ENCODE data around the gene CCNF.

CCNF gene

DNA sequence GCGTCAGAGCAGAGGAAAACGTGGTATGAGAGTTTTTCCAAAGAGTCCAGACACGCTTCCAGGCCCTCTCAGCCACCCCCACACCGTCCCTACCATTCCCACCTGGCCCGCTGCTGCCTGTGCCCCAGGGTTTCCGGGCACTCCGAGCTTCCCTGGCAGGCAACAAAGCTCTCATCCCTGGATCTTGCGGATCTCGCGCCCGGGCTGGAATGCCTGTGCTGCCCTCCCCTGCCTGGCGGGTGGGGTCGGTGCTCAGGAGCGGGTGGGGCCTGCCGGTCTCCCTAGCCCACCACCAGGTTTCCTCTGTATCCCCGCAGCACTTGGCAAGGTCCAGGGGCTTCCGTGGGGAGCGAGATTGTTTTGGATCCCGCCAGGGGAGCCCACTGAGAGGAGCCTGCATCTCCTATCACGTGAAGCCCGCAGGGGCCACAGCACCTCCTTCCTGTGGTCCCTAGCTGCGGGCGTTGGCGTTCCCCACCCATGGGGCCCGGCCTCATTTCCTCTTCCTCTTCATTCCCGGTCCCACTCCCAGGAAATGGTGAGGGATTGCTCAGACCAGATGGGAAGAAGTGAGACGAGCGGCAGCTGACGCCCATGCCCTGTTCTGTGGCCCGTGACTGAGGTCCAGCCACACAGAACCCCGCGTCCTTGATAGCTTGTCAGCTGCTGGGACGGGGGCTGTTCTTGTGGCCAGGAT is 56.7 kb downstream of the CCNF start:
- H3K27me3 ChIP-seq (ENCODE audit: control insufficient read depth, insufficient read depth, low read length) = no peaks in the 10 kb centered on the region
- no peak overlapping the region for H3K4me3 ChIP-seq (ENCODE audit: low read depth, low read length)
- no peaks in the 10 kb centered on the region for H3K36me3 ChIP-seq (ENCODE audit: control insufficient read depth, insufficient read depth, low read length)
- H3K9me3 ChIP-seq (ENCODE audit: control insufficient read depth, insufficient read depth, low read length) = no peaks in the 10 kb centered on the region
- H3K4me1 ChIP-seq (ENCODE audit: control insufficient read depth, insufficient read depth, low read length) = no peaks in the 10 kb centered on the region
- no peak overlapping the region for H3K9ac ChIP-seq (ENCODE audit: low read depth, low read length)

DNA sequence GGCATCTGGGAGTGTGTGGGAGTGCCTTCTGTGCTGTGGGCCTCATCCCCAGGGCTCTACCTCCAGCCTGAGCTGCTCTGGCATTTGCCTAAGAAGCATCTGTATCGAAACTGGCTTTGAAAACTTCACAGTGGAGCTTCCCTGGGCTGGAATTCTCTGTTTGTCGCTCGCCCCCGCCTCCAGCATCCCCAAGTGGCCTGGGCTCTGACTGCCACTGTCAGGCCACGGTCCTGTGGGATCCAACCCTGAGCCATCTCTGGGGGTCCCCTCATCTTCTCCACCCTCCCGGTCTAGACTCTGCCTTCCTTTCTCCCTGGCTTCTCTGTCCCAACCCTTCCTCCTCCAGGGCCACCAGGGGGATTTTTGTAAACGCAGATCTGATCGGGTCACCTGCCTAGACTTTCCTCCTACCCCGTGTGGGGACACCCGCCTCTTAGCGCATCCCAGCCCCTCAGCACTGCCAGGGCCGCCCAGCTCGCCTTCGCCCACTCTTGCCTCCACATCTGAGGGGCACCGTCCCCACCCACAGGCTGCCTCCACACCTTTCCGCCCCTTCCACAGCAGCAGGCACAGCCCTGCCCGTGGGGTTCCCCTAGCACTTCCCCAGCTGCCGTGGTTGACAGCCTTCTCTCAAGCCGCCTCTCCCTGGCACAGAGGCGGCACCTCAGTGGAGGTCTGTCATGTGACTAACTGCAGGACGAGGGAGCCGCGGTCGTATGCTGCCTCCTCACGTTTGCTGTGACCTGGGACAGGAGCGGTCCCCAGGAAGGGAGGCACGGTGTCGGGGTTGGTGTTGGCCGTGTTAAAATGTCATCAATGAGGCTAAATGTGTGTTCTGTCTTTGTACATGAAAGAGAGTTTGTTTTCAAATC is 57.6 kb downstream of the CCNF start:
- no peaks in the 10 kb centered on the region for H3K27me3 ChIP-seq (ENCODE audit: control insufficient read depth, insufficient read depth, low read length)
- no peak overlapping the region for H3K9ac ChIP-seq (ENCODE audit: low read depth, low read length)
- no peaks in the 10 kb centered on the region for H3K36me3 ChIP-seq (ENCODE audit: control insufficient read depth, insufficient read depth, low read length)
- H3K4me1 ChIP-seq (ENCODE audit: control insufficient read depth, insufficient read depth, low read length) = no peaks in the 10 kb centered on the region
- no peaks in the 10 kb centered on the region for H3K9me3 ChIP-seq (ENCODE audit: control insufficient read depth, insufficient read depth, low read length)
- no peak overlapping the region for H3K4me3 ChIP-seq (ENCODE audit: low read depth, low read length)

DNA sequence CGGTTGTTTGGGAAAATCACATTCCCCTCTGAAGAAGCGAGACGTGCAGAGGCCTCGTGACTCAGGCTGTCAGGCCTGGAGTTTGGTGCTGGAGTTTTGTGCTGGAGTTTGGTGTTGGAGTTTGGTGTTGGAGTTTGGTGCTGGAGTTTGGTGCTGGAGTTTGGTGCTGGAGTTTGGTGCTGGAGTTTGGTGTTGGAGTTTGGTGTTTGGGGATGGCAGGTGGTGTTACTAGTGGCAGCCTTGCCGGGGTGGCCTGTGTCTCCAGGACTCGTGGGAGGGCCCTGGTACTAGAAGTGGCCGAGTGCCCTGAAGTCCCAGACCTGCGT is 58.2 kb downstream of the CCNF start:
- no peak overlapping the region for H3K9ac ChIP-seq (ENCODE audit: low read depth, low read length)
- no peaks in the 10 kb centered on the region for H3K9me3 ChIP-seq (ENCODE audit: control insufficient read depth, insufficient read depth, low read length)
- no peaks in the 10 kb centered on the region for H3K4me1 ChIP-seq (ENCODE audit: control insufficient read depth, insufficient read depth, low read length)
- H3K36me3 ChIP-seq (ENCODE audit: control insufficient read depth, insufficient read depth, low read length) = no peaks in the 10 kb centered on the region
- no peaks in the 10 kb centered on the region for H3K27me3 ChIP-seq (ENCODE audit: control insufficient read depth, insufficient read depth, low read length)
- no peak overlapping the region for H3K4me3 ChIP-seq (ENCODE audit: low read depth, low read length)

DNA sequence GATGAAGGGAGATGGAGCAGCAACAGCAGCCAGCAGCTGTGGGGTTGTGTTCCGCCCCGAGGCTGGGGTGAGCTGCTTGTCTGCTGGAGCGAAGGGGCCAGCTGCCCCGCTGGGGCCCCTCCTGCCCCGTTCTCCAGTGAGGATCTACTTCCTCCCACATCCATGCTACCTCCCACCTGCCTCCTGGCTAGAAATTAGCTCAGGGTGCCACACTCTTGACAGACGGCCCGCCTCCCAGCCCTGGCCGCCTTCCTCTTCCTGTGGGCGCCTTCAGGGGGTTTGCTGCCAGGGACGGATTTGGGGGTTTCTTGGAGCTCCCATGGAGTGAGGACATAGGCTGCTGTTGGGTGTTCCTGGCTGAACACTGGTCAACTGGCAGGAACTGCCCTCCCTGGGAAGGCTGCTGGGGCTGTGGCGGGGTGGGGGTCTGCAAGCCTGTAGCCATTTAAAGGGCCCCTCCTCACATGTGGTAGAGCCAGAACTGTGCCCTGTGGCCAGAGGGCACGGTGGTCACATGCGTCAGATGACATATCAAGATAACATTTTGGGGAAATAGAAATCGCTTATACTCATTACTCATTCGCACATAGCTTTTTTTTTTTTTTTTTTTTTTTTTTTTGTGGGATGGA is 58.8 kb downstream of the CCNF start:
- Histone ChIP-seq H3K27me3 (ENCODE audit: control insufficient read depth, insufficient read depth, low read length) (no peaks in the 10 kb centered on the region), H3K36me3 (ENCODE audit: control insufficient read depth, insufficient read depth, low read length) (no peaks in the 10 kb centered on the region), H3K4me3 (ENCODE audit: low read depth, low read length) (no peak overlapping the region), H3K4me1 (ENCODE audit: control insufficient read depth, insufficient read depth, low read length) (no peaks in the 10 kb centered on the region), H3K9me3 (ENCODE audit: control insufficient read depth, insufficient read depth, low read length) (no peaks in the 10 kb centered on the region), H3K9ac (ENCODE audit: low read depth, low read length) (no peak overlapping the region)

DNA sequence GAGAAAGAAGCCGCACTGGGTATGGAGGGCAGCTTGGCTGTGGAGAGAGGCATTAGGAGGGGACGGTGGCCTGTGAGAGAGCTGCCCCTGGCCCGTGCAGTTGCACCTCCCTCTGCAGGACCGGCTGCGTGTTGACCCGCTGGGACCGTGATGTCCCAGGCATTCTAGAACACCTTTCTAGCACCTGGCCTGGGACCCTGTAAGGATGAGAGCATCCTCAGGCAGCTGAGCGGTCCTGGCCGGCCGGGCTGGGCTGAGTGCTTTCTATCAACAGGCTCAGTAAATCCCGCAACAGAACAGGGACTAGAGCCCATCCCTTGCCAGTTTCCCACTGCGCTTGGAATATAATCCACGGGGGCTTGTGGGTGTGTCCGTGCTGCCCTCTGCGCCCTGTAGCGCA is 60.3 kb downstream of the CCNF start:
- Histone ChIP-seq H3K9ac (ENCODE audit: low read depth, low read length) (no peak overlapping the region), H3K27me3 (ENCODE audit: control insufficient read depth, insufficient read depth, low read length) (no peaks in the 10 kb centered on the region), H3K9me3 (ENCODE audit: control insufficient read depth, insufficient read depth, low read length) (no peaks in the 10 kb centered on the region), H3K4me3 (ENCODE audit: low read depth, low read length) (no peak overlapping the region), H3K4me1 (ENCODE audit: control insufficient read depth, insufficient read depth, low read length) (no peaks in the 10 kb centered on the region), H3K36me3 (ENCODE audit: control insufficient read depth, insufficient read depth, low read length) (no peaks in the 10 kb centered on the region)

DNA sequence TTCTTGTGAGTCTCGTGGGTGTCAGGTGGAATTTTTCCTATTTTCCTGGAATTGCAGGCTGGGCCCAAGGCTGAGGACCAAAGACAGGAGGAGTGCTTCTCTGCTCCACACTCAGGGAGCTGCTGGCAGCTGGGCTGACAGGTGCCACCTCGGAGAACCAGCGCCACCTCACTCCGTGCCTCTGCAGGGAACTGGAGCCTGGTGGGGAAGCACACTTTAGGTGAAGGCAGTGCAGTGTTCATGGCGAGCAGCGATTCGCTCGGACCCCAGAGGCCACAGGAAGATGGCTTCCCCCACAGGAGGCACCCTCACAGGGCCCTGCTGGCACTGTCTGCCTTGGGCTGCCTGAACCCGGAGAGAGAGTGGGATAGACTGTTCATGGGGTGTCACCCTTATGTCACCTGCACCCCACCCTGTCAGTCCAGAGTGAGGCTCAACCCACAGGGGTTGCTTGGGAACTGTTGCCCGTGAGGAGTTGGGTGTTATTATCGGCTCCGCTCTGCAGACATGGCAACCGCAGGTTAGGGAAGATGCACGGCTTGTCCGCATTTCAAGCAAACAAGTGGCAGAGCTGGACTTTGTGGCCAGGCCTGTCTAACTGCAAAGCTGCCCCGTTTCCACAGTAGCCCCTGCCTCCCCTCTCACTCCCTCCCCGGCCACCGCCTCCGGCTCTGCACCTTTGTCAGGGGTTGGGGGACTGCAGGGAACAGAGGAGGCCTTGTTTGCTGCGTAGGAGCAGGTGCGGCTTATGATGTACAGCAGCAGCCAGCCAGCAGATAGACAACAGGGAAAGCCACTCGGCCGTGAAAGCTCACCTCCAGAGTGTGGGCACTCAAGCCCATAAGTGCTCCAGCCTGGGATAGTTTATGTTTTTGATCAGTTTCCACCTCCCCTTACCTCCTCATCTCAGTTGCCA is 61.2 kb downstream of the CCNF start:
- Histone ChIP-seq H3K4me3 (ENCODE audit: low read depth, low read length) (no peak overlapping the region), H3K4me1 (ENCODE audit: control insufficient read depth, insufficient read depth, low read length) (no peaks in the 10 kb centered on the region), H3K27me3 (ENCODE audit: control insufficient read depth, insufficient read depth, low read length) (no peaks in the 10 kb centered on the region), H3K36me3 (ENCODE audit: control insufficient read depth, insufficient read depth, low read length) (no peaks in the 10 kb centered on the region), H3K9ac (ENCODE audit: low read depth, low read length) (no peak overlapping the region), H3K9me3 (ENCODE audit: control insufficient read depth, insufficient read depth, low read length) (no peaks in the 10 kb centered on the region)

DNA sequence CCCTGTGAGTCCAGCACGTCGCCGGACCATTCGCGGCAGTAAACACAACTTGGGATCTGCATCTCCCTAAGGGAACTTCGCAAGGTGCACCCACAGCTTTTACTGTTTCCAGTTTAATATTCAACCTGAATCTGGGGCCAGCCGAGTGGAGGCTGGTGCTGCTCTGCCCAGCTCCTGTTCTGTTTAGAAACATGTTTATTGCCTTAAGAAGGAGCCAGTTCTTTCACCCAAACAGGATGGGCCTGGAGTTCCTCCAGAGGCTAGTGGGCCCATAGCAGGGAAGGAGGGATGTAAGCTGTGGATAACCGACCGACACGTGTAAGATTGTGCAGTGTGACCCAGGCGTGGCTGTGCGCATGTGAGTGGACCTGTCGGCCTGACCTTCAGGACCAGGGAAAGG is 63.0 kb downstream of the CCNF start:
- Histone ChIP-seq H3K9me3 (ENCODE audit: control insufficient read depth, insufficient read depth, low read length) (no peaks in the 10 kb centered on the region), H3K36me3 (ENCODE audit: control insufficient read depth, insufficient read depth, low read length) (peaks cover 12% of the 10 kb centered on the region), H3K27me3 (ENCODE audit: control insufficient read depth, insufficient read depth, low read length) (no peaks in the 10 kb centered on the region), H3K4me1 (ENCODE audit: control insufficient read depth, insufficient read depth, low read length) (no peaks in the 10 kb centered on the region), H3K4me3 (ENCODE audit: low read depth, low read length) (no peak overlapping the region), H3K9ac (ENCODE audit: low read depth, low read length) (no peak overlapping the region)

DNA sequence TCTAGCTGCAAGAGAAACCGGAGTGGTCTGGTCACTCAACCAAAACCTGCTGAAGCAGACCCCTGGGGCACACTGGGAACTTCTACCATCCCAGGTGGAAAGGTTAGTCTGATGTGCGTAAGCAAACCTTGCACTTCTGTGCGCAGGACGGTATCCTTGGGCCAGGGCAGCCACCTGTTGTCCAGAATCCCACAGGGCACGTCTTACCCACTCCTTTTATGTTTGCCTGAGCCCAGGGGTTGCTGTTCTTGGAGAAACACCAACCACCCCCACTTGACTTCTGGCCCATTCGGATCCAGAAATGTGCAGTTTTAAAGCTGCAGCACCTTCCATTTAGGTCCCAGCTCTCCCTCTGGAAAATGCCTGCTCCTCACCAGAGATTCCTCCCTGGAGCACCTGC is 64.4 kb downstream of the CCNF start:
- Histone ChIP-seq H3K27me3 (ENCODE audit: control insufficient read depth, insufficient read depth, low read length) (no peaks in the 10 kb centered on the region), H3K4me3 (ENCODE audit: low read depth, low read length) (no peak overlapping the region), H3K9ac (ENCODE audit: low read depth, low read length) (no peak overlapping the region), H3K36me3 (ENCODE audit: control insufficient read depth, insufficient read depth, low read length) (peaks cover 21% of the 10 kb centered on the region), H3K4me1 (ENCODE audit: control insufficient read depth, insufficient read depth, low read length) (no peaks in the 10 kb centered on the region), H3K9me3 (ENCODE audit: control insufficient read depth, insufficient read depth, low read length) (no peaks in the 10 kb centered on the region)

DNA sequence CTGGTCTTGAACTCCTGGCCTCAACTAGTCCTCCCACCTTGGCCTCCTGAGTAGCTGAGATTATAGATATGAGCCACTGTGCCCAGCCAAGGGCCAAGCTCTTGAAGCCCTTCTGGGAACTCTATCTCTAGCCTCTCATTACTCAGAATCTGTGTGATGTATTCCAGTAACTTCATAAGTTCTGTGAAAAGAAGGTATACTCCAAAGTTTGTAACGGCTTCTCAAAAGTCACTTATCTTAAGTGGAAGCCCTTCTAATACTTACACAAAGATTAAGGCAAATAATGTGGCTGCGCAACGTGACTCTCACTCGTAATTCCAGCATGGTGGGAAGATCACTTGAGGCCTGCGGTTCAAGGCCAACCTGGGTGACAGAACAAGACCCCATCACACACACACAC is 65.4 kb downstream of the CCNF start:
- H3K4me3 ChIP-seq (ENCODE audit: low read depth, low read length) = no peak overlapping the region
- H3K27me3 ChIP-seq (ENCODE audit: control insufficient read depth, insufficient read depth, low read length) = no peaks in the 10 kb centered on the region
- peaks cover 27% of the 10 kb centered on the region for H3K36me3 ChIP-seq (ENCODE audit: control insufficient read depth, insufficient read depth, low read length)
- H3K9ac ChIP-seq (ENCODE audit: low read depth, low read length) = no peak overlapping the region
- no peaks in the 10 kb centered on the region for H3K4me1 ChIP-seq (ENCODE audit: control insufficient read depth, insufficient read depth, low read length)
- H3K9me3 ChIP-seq (ENCODE audit: control insufficient read depth, insufficient read depth, low read length) = no peaks in the 10 kb centered on the region

DNA sequence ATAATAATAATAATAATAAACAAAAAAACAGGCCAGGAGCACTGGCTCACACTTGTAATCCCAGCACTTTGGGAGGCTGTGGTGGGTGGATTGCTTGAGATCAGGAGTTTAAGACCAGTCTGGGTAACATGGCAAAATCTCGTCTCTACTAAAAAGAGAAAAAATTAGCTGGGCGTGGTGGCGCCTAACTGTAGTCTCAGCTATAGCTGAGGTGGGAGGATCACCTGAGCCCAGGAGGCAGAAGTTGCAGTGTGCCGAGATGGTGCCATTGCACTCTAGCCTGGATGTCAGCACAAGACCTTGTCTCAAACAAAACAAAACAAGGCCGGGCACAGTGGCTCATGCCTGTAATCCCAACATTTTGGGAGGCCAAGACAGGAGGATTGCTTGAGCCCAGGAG is 65.8 kb downstream of the CCNF start:
- Histone ChIP-seq H3K9ac (ENCODE audit: low read depth, low read length) (no peak overlapping the region), H3K4me1 (ENCODE audit: control insufficient read depth, insufficient read depth, low read length) (no peaks in the 10 kb centered on the region), H3K4me3 (ENCODE audit: low read depth, low read length) (no peak overlapping the region), H3K36me3 (ENCODE audit: control insufficient read depth, insufficient read depth, low read length) (peaks cover 27% of the 10 kb centered on the region), H3K27me3 (ENCODE audit: control insufficient read depth, insufficient read depth, low read length) (no peaks in the 10 kb centered on the region), H3K9me3 (ENCODE audit: control insufficient read depth, insufficient read depth, low read length) (no peaks in the 10 kb centered on the region)

Data from iPS-15b (cell line).